ENCODE data around the gene TFR2. TPM values are rescaled to one million over a fixed set of nuclear protein-coding genes. Genes with fewer than 3 reads are reported as not detected.

TFR2 gene
- 1 to 10 TPM; 7.3 to 9.8 TPM for total RNA-seq

- Mint-ChIP-seq H3K27ac (peak within 1 kb of the TSS; percentile 36), H3K4me1 (no peaks in the 10 kb centered on the region), H3K27me3 (peaks cover 2% of the 10 kb centered on the region), H3K4me3 (no peak within 1 kb of the TSS), H3K36me3 (ENCODE audit: low read depth) (no peaks in the 10 kb centered on the region), H3K9me3 (no peaks in the 10 kb centered on the region)
- no peak for DNase-seq
- POLR2A ChIA-PET = no interaction called here
- CTCF ChIA-PET = interaction anchor here (1.2 kb wide), 1 partner anchor 11 kb away, joined by 3 read pairs; no protein-coding TSS in a partner anchor
These were observed at the start of gene TFR2 for GRCh38 chr7:100641463-100641859. Gene TFR2, minus strand, starts transcription at chr7:100641552. Its CDS starts 43 bp downstream, at chr7:100641509.

- DNase-seq = no peak
- no peaks in the 10 kb centered on the region for H3K27me3 Mint-ChIP-seq
- H3K4me1 Mint-ChIP-seq = peaks cover 28% of the 10 kb centered on the region
- CTCF ChIA-PET = interaction anchor here (0.6 to 3.8 kb wide), 6 partner anchors 12 to 240 kb away, joined by 4 to 25 read pairs (median 8); partner anchors contain the start of gene POP7
- no peak overlapping the region for H3K27ac Mint-ChIP-seq
- no peak overlapping the region for H3K4me3 Mint-ChIP-seq
- POLR2A ChIA-PET = no interaction called here
- peaks cover 20% of the 10 kb centered on the region for H3K36me3 Mint-ChIP-seq (ENCODE audit: low read depth)
- H3K9me3 Mint-ChIP-seq = no peaks in the 10 kb centered on the region
These were observed 48.1 kb upstream of the TFR2 start for GRCh38 chr7:100689230-100690135.

GRCh38 chr7:100688326-100688860, 47.0 kb upstream of the TFR2 start:
- Mint-ChIP-seq H3K4me3 (no peak overlapping the region), H3K27ac (no peak overlapping the region), H3K27me3 (no peaks in the 10 kb centered on the region), H3K36me3 (ENCODE audit: low read depth) (peaks cover 20% of the 10 kb centered on the region), H3K4me1 (peaks cover 28% of the 10 kb centered on the region), H3K9me3 (no peaks in the 10 kb centered on the region)
- no peak for DNase-seq
- ChIA-PET CTCF (interaction anchor here (0.7 to 3.3 kb wide), 2 partner anchors 13 to 17 kb away, joined by 5 to 11 read pairs; partner anchors contain the start of gene POP7), POLR2A (no interaction called here)

- Mint-ChIP-seq H3K27me3 (no peaks in the 10 kb centered on the region), H3K4me3 (no peak overlapping the region), H3K36me3 (ENCODE audit: low read depth) (peaks cover 17% of the 10 kb centered on the region), H3K27ac (no peak overlapping the region), H3K4me1 (peaks cover 24% of the 10 kb centered on the region), H3K9me3 (no peaks in the 10 kb centered on the region)
- ChIA-PET POLR2A (no interaction called here), CTCF (interaction anchor here (0.7 kb wide), 1 partner anchor 18 kb away, joined by 3 read pairs; the partner anchor contains the start of gene POP7)
- no peak for DNase-seq
These were observed 46.5 kb upstream of the TFR2 start for GRCh38 chr7:100687751-100688300.

- ChIA-PET CTCF (interaction anchor here (0.7 kb wide), 1 partner anchor 18 kb away, joined by 3 read pairs; the partner anchor contains the start of gene POP7), POLR2A (no interaction called here)
- H3K4me3 Mint-ChIP-seq = no peak overlapping the region
- H3K27ac Mint-ChIP-seq = no peak overlapping the region
- no peaks in the 10 kb centered on the region for H3K27me3 Mint-ChIP-seq
- H3K36me3 Mint-ChIP-seq (ENCODE audit: low read depth) = peaks cover 16% of the 10 kb centered on the region
- peaks cover 18% of the 10 kb centered on the region for H3K4me1 Mint-ChIP-seq
- H3K9me3 Mint-ChIP-seq = no peaks in the 10 kb centered on the region
- no peak for DNase-seq
These were observed 45.9 kb upstream of the TFR2 start for GRCh38 chr7:100687261-100687660.

GRCh38 chr7:100686822-100687211, 45.5 kb upstream of the TFR2 start:
- no peak for DNase-seq
- Mint-ChIP-seq H3K27ac (no peak overlapping the region), H3K36me3 (ENCODE audit: low read depth) (peaks cover 15% of the 10 kb centered on the region), H3K4me3 (no peak overlapping the region), H3K9me3 (no peaks in the 10 kb centered on the region), H3K4me1 (peaks cover 14% of the 10 kb centered on the region), H3K27me3 (no peaks in the 10 kb centered on the region)
- ChIA-PET POLR2A (no interaction called here), CTCF (no interaction called here)

- Mint-ChIP-seq H3K4me3 (no peak overlapping the region), H3K36me3 (ENCODE audit: low read depth) (peaks cover 17% of the 10 kb centered on the region), H3K4me1 (peaks cover 15% of the 10 kb centered on the region), H3K9me3 (no peaks in the 10 kb centered on the region), H3K27ac (no peak overlapping the region), H3K27me3 (no peaks in the 10 kb centered on the region)
- ChIA-PET CTCF (interaction anchor here (4.0 kb wide), 1 partner anchor 19 kb away, joined by 16 read pairs; the partner anchor contains the start of gene POP7), POLR2A (no interaction called here)
- no peak for DNase-seq
These were observed 45.0 kb upstream of the TFR2 start for GRCh38 chr7:100686201-100686821.

GRCh38 chr7:100685631-100686145, 44.3 kb upstream of the TFR2 start:
- peaks cover 15% of the 10 kb centered on the region for H3K4me1 Mint-ChIP-seq
- H3K27ac Mint-ChIP-seq = no peak overlapping the region
- CTCF ChIA-PET = interaction anchor here (0.9 to 4.0 kb wide), 2 partner anchors 10 to 20 kb away, joined by 4 to 16 read pairs; partner anchors contain the start of gene POP7
- POLR2A ChIA-PET = no interaction called here
- no peak for DNase-seq
- H3K27me3 Mint-ChIP-seq = no peaks in the 10 kb centered on the region
- no peak overlapping the region for H3K4me3 Mint-ChIP-seq
- peaks cover 17% of the 10 kb centered on the region for H3K36me3 Mint-ChIP-seq (ENCODE audit: low read depth)
- no peaks in the 10 kb centered on the region for H3K9me3 Mint-ChIP-seq

- no peaks in the 10 kb centered on the region for H3K9me3 Mint-ChIP-seq
- no peak overlapping the region for H3K27ac Mint-ChIP-seq
- H3K4me1 Mint-ChIP-seq = peaks cover 20% of the 10 kb centered on the region
- no peaks in the 10 kb centered on the region for H3K27me3 Mint-ChIP-seq
- ChIA-PET POLR2A (no interaction called here), CTCF (interaction anchor here (0.7 to 4.0 kb wide), 3 partner anchors 9 to 103 kb away, joined by 3 to 16 read pairs (median 4); partner anchors contain the start of gene POP7)
- no peak overlapping the region for H3K4me3 Mint-ChIP-seq
- peaks cover 18% of the 10 kb centered on the region for H3K36me3 Mint-ChIP-seq (ENCODE audit: low read depth)
- DNase-seq = no peak
These were observed 43.8 kb upstream of the TFR2 start for GRCh38 chr7:100685049-100685605.

- Mint-ChIP-seq H3K4me3 (no peak overlapping the region), H3K27ac (no peak overlapping the region), H3K4me1 (peaks cover 23% of the 10 kb centered on the region), H3K27me3 (no peaks in the 10 kb centered on the region), H3K36me3 (ENCODE audit: low read depth) (peaks cover 20% of the 10 kb centered on the region), H3K9me3 (no peaks in the 10 kb centered on the region)
- ChIA-PET POLR2A (no interaction called here), CTCF (interaction anchor here (0.7 to 4.0 kb wide), 3 partner anchors 8 to 102 kb away, joined by 3 to 22 read pairs (median 16); partner anchors contain the start of genes GIGYF1 and POP7)
- no peak for DNase-seq
These were observed 43.2 kb upstream of the TFR2 start for GRCh38 chr7:100684534-100685042.

GRCh38 chr7:100683659-100684533, 42.5 kb upstream of the TFR2 start:
- H3K4me3 Mint-ChIP-seq = no peak overlapping the region
- POLR2A ChIA-PET = interaction anchor here (1.2 kb wide), 1 partner anchor 33 kb away, joined by 3 read pairs; no protein-coding TSS in a partner anchor
- DNase-seq = no peak
- no peaks in the 10 kb centered on the region for H3K27me3 Mint-ChIP-seq
- H3K27ac Mint-ChIP-seq = no peak overlapping the region
- CTCF ChIA-PET = interaction anchor here (0.6 to 4.0 kb wide), 6 partner anchors 9 to 1134 kb away, joined by 3 to 22 read pairs (median 3); partner anchors contain the start of genes GIGYF1 and POP7
- no peaks in the 10 kb centered on the region for H3K9me3 Mint-ChIP-seq
- peaks cover 24% of the 10 kb centered on the region for H3K36me3 Mint-ChIP-seq (ENCODE audit: low read depth)
- H3K4me1 Mint-ChIP-seq = peaks cover 25% of the 10 kb centered on the region
